HEK293 (cell line): ENCODE measurements around the gene DIP2C.

Experiments used
- YY1 ChIP-seq: fragments of 450-650 bp; formaldehyde crosslinking; IDR thresholded peaks from 2 replicates; pipeline ENCODE4 v1.5.1; 2018; ENCODE audit warnings: missing biosample characterization, missing genetic modification characterization
- ZFP37 ChIP-seq: fragments of 450-650 bp; formaldehyde crosslinking; IDR thresholded peaks from 2 replicates; pipeline ENCODE4 v1.5.1; 2016; ENCODE audit warnings: missing biosample characterization, missing genetic modification characterization
- ZNF175 ChIP-seq: fragments of 450-650 bp; formaldehyde crosslinking; IDR thresholded peaks from 2 replicates; pipeline ENCODE4 v1.5.1; 2016; ENCODE audit warnings: missing biosample characterization, missing genetic modification characterization
- ZSCAN16 ChIP-seq: fragments of 450-650 bp; formaldehyde crosslinking; IDR thresholded peaks from 2 replicates; pipeline ENCODE4 v1.5.1; 2016; ENCODE audit warnings: missing biosample characterization, missing genetic modification characterization
- TF ChIP-seq, protein P1 (sequence below): fragments of 450-650 bp; formaldehyde crosslinking; IDR thresholded peaks from 2 replicates; pipeline ENCODE4 v1.5.1; 2016; ENCODE audit warnings: missing biosample characterization, missing genetic modification characterization

DNA sequence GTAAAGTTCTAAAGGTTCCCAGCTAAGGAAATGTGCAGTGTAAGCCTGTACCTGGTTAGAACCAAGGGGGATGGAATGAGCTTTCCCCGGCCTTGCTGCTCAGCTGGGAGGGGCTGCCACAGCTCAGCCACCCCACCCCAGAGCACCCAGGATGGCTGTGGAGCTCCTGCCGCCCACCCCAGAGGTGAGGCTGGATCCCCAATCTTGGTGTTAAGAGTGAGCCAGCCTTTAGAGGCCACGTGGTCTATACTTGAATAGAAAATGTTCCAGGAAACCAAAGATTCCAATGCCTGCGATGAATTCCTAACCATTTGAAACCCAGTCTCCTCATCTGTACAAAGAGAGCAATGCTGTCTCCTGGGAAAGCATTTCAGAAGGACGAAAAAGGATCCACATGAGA, 16.5 kb downstream of the DIP2C start:
- TF ChIP-seq, protein P1, sequence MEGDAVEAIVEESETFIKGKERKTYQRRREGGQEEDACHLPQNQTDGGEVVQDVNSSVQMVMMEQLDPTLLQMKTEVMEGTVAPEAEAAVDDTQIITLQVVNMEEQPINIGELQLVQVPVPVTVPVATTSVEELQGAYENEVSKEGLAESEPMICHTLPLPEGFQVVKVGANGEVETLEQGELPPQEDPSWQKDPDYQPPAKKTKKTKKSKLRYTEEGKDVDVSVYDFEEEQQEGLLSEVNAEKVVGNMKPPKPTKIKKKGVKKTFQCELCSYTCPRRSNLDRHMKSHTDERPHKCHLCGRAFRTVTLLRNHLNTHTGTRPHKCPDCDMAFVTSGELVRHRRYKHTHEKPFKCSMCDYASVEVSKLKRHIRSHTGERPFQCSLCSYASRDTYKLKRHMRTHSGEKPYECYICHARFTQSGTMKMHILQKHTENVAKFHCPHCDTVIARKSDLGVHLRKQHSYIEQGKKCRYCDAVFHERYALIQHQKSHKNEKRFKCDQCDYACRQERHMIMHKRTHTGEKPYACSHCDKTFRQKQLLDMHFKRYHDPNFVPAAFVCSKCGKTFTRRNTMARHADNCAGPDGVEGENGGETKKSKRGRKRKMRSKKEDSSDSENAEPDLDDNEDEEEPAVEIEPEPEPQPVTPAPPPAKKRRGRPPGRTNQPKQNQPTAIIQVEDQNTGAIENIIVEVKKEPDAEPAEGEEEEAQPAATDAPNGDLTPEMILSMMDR: no peak
- TF ChIP-seq ZNF175 (tag by site-specific recombination) (no peak), ZSCAN16 (tag by site-specific recombination) (no peak), ZFP37 (no peak), YY1 (tag by site-specific recombination) (no peak)
